NT2/D1 (cell line): ENCODE measurements around the gene KCTD16.

Experiments
- DNase-seq: peaks from one replicate; pipeline ENCODE4 v3.0.0-alpha.2; 2011; ENCODE audit warnings: low read depth, low spot score
- H3K27me3 ChIP-seq: 2 replicates; pipeline ENCODE4 v1.6.0; 2011; ENCODE audit warnings: mild to moderate bottlenecking; ENCODE audit not compliant: insufficient read length, insufficient read depth
- H3K36me3 ChIP-seq: 2 replicates; pipeline ENCODE4 v1.6.1; 2011; ENCODE audit warnings: mild to moderate bottlenecking, low read length, mixed read lengths; ENCODE audit not compliant: insufficient read depth, insufficient read length
- H3K4me1 ChIP-seq: 2 replicates; pipeline ENCODE4 v1.5.1; 2011; ENCODE audit not compliant: insufficient read depth, insufficient read length
- H3K4me3 ChIP-seq: 2 replicates; pipeline ENCODE4 v1.5.1; 2011; ENCODE audit warnings: low read depth; ENCODE audit not compliant: insufficient read length
- H3K9ac ChIP-seq: 2 replicates; pipeline ENCODE4 v1.6.0; 2011; ENCODE audit warnings: low read depth; ENCODE audit not compliant: insufficient read length
- H3K9me3 ChIP-seq: 2 replicates; pipeline ENCODE4 v1.5.1; 2011; ENCODE audit warnings: mild to moderate bottlenecking, low read length; ENCODE audit not compliant: insufficient read depth
- SUZ12 ChIP-seq: IDR thresholded peaks from 2 replicates; pipeline ENCODE4 v1.6.1; 2011; ENCODE audit not compliant: insufficient read length, insufficient read depth; ENCODE audit errors: extremely low read depth
- YY1 ChIP-seq: IDR thresholded peaks from 2 replicates; pipeline ENCODE4 v1.6.1; 2011; ENCODE audit not compliant: insufficient read length, insufficient read depth
- ZNF274 ChIP-seq: IDR thresholded peaks from 2 replicates; pipeline ENCODE4 v1.6.1; 2011; ENCODE audit warnings: mild to moderate bottlenecking, low read depth, low read length

The KCTD16 gene

GRCh38 chr5:144427866-144428265, 257.2 kb downstream of the KCTD16 start:
- H3K4me3 ChIP-seq: no peak overlapping the region
- H3K9me3 ChIP-seq: no peaks in the 10 kb centered on the region
- no peak for DNase-seq
- no peak for TF ChIP-seq SUZ12
- no peaks in the 10 kb centered on the region for H3K36me3 ChIP-seq
- H3K4me1 ChIP-seq: no peaks in the 10 kb centered on the region
- H3K27me3 ChIP-seq: no peaks in the 10 kb centered on the region
- no peak overlapping the region for H3K9ac ChIP-seq

- Histone ChIP-seq H3K36me3 (no peaks in the 10 kb centered on the region), H3K9ac (no peak overlapping the region), H3K9me3 (no peaks in the 10 kb centered on the region), H3K4me1 (no peaks in the 10 kb centered on the region), H3K4me3 (no peak overlapping the region), H3K27me3 (no peaks in the 10 kb centered on the region)
- TF ChIP-seq SUZ12 (no peak), ZNF274 (no peak), YY1 (no peak)
- DNase-seq: no peak
These were observed 257.7 kb downstream of the KCTD16 start for GRCh38 chr5:144428326-144428725.

GRCh38 chr5:144429405-144429804, 258.7 kb downstream of the KCTD16 start:
- Histone ChIP-seq H3K27me3 (no peaks in the 10 kb centered on the region), H3K9me3 (no peaks in the 10 kb centered on the region), H3K9ac (no peak overlapping the region), H3K36me3 (no peaks in the 10 kb centered on the region), H3K4me3 (no peak overlapping the region), H3K4me1 (no peaks in the 10 kb centered on the region)
- no peak for DNase-seq
- TF ChIP-seq SUZ12: no peak
- TF ChIP-seq YY1: no peak
- no peak for TF ChIP-seq ZNF274

GRCh38 chr5:144429905-144430304, 259.2 kb downstream of the KCTD16 start:
- Histone ChIP-seq H3K4me3 (no peak overlapping the region), H3K9me3 (no peaks in the 10 kb centered on the region), H3K4me1 (no peaks in the 10 kb centered on the region), H3K9ac (no peak overlapping the region), H3K36me3 (no peaks in the 10 kb centered on the region), H3K27me3 (no peaks in the 10 kb centered on the region)
- TF ChIP-seq ZNF274 (no peak), SUZ12 (no peak), YY1 (no peak)
- no peak for DNase-seq

GRCh38 chr5:144433140-144433822, 262.6 kb downstream of the KCTD16 start:
- DNase-seq: no peak
- TF ChIP-seq ZNF274: no peak
- H3K9me3 ChIP-seq: no peaks in the 10 kb centered on the region

GRCh38 chr5:144433893-144434292, 263.2 kb downstream of the KCTD16 start:
- Histone ChIP-seq H3K4me1 (no peaks in the 10 kb centered on the region), H3K9me3 (no peaks in the 10 kb centered on the region), H3K4me3 (no peak overlapping the region), H3K27me3 (no peaks in the 10 kb centered on the region), H3K36me3 (no peaks in the 10 kb centered on the region), H3K9ac (no peak overlapping the region)
- no peak for DNase-seq
- TF ChIP-seq YY1 (no peak), SUZ12 (no peak), ZNF274 (no peak)

More at GRCh38 chr5:144433140-144433822, 262.6 kb downstream of the KCTD16 start:
- Histone ChIP-seq H3K4me1 (no peaks in the 10 kb centered on the region), H3K27me3 (no peaks in the 10 kb centered on the region), H3K36me3 (no peaks in the 10 kb centered on the region), H3K9ac (no peak overlapping the region), H3K4me3 (no peak overlapping the region)

- Histone ChIP-seq H3K9ac (no peak overlapping the region), H3K36me3 (no peaks in the 10 kb centered on the region), H3K4me3 (no peak overlapping the region), H3K4me1 (no peaks in the 10 kb centered on the region), H3K9me3 (no peaks in the 10 kb centered on the region; the same call in none of the 2 replicates), H3K27me3 (no peaks in the 10 kb centered on the region)
- DNase-seq: no peak
- TF ChIP-seq YY1 (no peak), SUZ12 (no peak), ZNF274 (no peak)
These were observed 265.3 kb downstream of the KCTD16 start for GRCh38 chr5:144436007-144436406.

GRCh38 chr5:144438237-144438636, 267.6 kb downstream of the KCTD16 start:
- Histone ChIP-seq H3K9me3 (peaks cover 17% of the 10 kb centered on the region), H3K9ac (no peak overlapping the region), H3K27me3 (no peaks in the 10 kb centered on the region), H3K36me3 (no peaks in the 10 kb centered on the region), H3K4me1 (no peaks in the 10 kb centered on the region), H3K4me3 (no peak overlapping the region)
- TF ChIP-seq ZNF274 (no peak), SUZ12 (no peak), YY1 (no peak)
- no peak for DNase-seq
